Progenitor cell of endocrine pancreas (in vitro differentiated cells): ENCODE results near the gene LAMA3. TPM values are rescaled to one million over a fixed set of nuclear protein-coding genes. Genes with fewer than 3 reads are reported as not detected.

Source experiments
- DNase-seq: peaks from one replicate; pipeline ENCODE4 v3.0.0; 2021; ENCODE audit warnings: low spot score; ENCODE audit not compliant: unreplicated experiment
- H3K27ac Mint-ChIP-seq: 2 replicates; pipeline ENCODE4 v1.8.0; 2021; ENCODE audit warnings: mild to moderate bottlenecking, moderate library complexity, mixed read lengths
- H3K27me3 Mint-ChIP-seq: 2 replicates; pipeline ENCODE4 v1.8.0; 2021; ENCODE audit warnings: mixed read lengths
- H3K36me3 Mint-ChIP-seq: 2 replicates; pipeline ENCODE4 v1.8.0; 2022; ENCODE audit warnings: mixed read lengths; ENCODE audit not compliant: insufficient read depth
- H3K4me1 Mint-ChIP-seq: 2 replicates; pipeline ENCODE4 v1.8.0; 2021; ENCODE audit warnings: low read depth, mixed read lengths
- H3K4me3 Mint-ChIP-seq: 2 replicates; pipeline ENCODE4 v1.8.0; 2021; ENCODE audit warnings: low read depth, mild to moderate bottlenecking, moderate library complexity, mixed read lengths
- H3K9me3 Mint-ChIP-seq: 2 replicates; pipeline ENCODE4 v1.8.0; 2021; ENCODE audit warnings: low read depth, mixed read lengths
- total RNA-seq: library from RNA; stranded (reverse); gene quantifications from 2 replicates; pipeline ENCODE4 v1.2.1, GENCODE V29; 2021
- TF ChIP-seq, protein P1 (sequence below): fragments of 200-600 bp; sonication (generic); IDR thresholded peaks from one replicate; pipeline ENCODE4 v1.5.0; 2021; ENCODE audit warnings: antibody characterized with exemption, mild to moderate bottlenecking; ENCODE audit not compliant: unreplicated experiment

LAMA3 gene
- total RNA-seq, 1 donor from 2014 or later = 0.84 TPM

DNA sequence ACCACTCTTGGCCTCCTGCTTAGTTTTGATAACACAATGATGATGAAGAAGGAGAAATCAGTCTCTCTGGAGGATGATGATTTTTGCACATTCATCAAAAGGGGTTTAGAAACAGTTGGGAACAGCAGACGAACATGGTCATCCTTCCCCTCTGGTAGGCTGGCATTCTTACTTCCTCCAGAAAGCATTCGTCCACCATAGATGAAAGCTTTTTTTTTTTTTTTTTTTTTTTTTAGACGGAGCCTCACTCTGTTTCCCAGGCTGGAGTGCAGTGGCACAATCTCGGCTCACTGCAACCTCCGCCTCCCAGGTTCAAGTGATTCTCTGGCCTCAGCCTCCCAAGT is 281.8 kb downstream of the LAMA3 start:
- Mint-ChIP-seq H3K9me3 (peaks cover 10% of the 10 kb centered on the region), H3K36me3 (no peaks in the 10 kb centered on the region), H3K27ac (no peak overlapping the region), H3K4me1 (peaks cover 12% of the 10 kb centered on the region), H3K27me3 (peaks cover 6% of the 10 kb centered on the region), H3K4me3 (no peak overlapping the region)
- no peak for DNase-seq
- TF ChIP-seq, protein P1, sequence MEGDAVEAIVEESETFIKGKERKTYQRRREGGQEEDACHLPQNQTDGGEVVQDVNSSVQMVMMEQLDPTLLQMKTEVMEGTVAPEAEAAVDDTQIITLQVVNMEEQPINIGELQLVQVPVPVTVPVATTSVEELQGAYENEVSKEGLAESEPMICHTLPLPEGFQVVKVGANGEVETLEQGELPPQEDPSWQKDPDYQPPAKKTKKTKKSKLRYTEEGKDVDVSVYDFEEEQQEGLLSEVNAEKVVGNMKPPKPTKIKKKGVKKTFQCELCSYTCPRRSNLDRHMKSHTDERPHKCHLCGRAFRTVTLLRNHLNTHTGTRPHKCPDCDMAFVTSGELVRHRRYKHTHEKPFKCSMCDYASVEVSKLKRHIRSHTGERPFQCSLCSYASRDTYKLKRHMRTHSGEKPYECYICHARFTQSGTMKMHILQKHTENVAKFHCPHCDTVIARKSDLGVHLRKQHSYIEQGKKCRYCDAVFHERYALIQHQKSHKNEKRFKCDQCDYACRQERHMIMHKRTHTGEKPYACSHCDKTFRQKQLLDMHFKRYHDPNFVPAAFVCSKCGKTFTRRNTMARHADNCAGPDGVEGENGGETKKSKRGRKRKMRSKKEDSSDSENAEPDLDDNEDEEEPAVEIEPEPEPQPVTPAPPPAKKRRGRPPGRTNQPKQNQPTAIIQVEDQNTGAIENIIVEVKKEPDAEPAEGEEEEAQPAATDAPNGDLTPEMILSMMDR = no peak

DNA sequence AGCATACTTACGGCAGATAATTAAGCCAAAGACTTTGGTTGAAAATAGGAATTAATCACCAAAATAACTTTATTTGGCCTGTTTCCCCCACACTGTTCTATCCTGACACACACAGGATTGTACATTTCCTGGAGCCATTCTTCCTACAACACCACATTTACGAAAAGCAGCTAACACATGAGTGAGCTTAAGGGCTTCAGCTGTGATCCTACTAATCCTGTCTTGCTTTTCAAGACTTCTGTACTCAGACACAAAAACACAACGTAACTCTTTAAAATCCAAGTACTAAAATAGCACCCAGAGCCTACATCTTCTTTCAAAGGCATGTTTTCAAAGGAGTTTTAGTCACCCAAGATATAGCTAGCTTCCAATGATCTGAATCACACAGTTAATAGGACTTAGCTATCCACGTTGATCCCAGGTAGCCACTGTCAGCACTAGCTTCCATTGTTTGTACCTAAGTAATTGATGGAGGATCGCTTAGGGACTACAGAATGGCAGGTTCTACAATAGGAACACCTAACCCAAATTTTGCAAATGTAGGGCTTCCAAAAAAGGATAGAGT is 282.5 kb downstream of the LAMA3 start:
- TF ChIP-seq, protein P1 = no peak
- DNase-seq = no peak

DNA sequence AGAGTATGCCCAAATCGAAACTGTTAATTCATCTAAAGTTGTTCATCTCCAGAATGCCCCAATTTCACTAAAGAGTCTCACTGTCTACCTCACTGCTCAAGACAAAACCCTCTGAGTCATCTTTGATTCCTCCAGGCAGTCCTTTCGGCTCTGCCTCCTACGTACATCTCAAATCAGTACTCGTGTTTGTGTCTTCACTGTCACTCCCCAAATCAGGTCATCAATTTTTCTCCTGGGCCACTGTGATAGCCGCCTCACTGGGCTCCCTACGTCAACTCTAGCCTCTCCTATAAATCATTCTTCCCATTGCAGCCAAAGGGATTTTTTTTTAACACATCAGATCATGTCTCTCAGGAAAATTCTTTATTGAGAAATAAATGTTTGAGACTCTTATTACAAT is 283.2 kb downstream of the LAMA3 start:
- H3K9me3 Mint-ChIP-seq = peaks cover 19% of the 10 kb centered on the region
- DNase-seq = no peak
- H3K27ac Mint-ChIP-seq = no peak overlapping the region
- H3K36me3 Mint-ChIP-seq = no peaks in the 10 kb centered on the region
- TF ChIP-seq, protein P1 = no peak
- H3K27me3 Mint-ChIP-seq = peaks cover 9% of the 10 kb centered on the region
- no peak overlapping the region for H3K4me3 Mint-ChIP-seq
- H3K4me1 Mint-ChIP-seq = peaks cover 8% of the 10 kb centered on the region

More for the DNA sequence above, 282.5 kb downstream of the LAMA3 start:
- H3K27me3 Mint-ChIP-seq = peaks cover 6% of the 10 kb centered on the region
- no peaks in the 10 kb centered on the region for H3K36me3 Mint-ChIP-seq
- no peak overlapping the region for H3K27ac Mint-ChIP-seq
- H3K4me3 Mint-ChIP-seq = no peak overlapping the region
- peaks cover 15% of the 10 kb centered on the region for H3K9me3 Mint-ChIP-seq
- peaks cover 10% of the 10 kb centered on the region for H3K4me1 Mint-ChIP-seq

DNA sequence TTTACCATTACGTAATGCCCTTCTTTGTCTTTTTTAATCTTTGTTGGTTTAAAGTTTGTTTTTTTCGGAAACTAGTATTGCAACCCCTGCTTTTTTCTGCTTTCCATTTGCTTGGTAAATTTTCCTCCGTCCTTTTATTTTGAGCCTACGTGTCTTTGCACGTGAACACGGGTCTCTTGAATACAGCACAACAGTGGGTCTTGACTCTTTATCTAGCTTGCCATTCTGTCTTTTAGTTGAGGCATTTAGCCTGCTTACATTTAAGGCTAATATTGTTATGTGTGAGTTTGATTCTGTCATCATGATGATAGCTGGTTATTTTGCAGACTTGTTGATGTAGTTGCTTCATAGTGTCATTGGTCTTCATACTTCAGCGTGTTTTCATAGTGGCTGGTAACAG is 287.9 kb downstream of the LAMA3 start:
- Mint-ChIP-seq H3K36me3 (no peaks in the 10 kb centered on the region), H3K27me3 (peaks cover 17% of the 10 kb centered on the region), H3K4me3 (no peak overlapping the region), H3K9me3 (peaks cover 19% of the 10 kb centered on the region), H3K27ac (no peak overlapping the region), H3K4me1 (peaks cover 5% of the 10 kb centered on the region)
- TF ChIP-seq, protein P1 = no peak
- no peak for DNase-seq

DNA sequence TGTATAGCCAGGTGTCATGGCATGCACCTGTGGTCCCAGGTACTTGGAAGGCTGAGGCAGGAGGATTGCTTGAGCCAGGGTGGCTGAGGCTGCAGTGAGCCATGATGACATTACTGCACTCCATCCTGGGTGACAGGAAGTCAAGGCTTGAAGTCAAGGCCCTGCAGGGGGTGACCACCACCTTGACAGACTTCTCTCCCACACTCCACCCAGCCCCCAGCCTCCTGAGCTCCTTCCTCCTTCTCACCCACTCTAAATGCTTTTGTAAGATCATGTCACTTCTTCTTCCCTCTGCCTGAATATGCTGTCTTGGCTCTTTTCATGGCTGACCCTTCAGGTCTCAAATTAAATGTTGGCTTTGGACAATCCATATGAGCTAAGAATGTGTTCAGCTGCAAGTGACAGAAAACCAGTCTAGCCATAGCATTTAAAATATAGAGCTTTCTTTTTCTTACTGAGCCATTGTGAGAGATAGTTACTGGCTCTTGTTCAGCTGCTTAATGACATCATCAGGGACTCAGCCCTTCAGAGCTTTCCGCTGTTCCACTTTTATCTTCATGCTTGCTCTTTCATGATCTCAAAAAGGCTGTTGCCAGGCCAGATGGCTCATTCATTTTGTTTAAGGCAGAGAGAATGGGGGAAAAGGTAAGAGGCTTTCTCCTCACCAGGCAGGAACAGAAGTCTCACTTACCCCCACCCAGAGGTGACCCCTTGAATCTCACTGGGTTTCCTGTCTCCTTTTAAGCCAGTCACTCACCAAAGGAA is 288.6 kb downstream of the LAMA3 start:
- Mint-ChIP-seq H3K36me3 (no peaks in the 10 kb centered on the region), H3K27me3 (peaks cover 18% of the 10 kb centered on the region), H3K27ac (no peak overlapping the region), H3K9me3 (peaks cover 19% of the 10 kb centered on the region), H3K4me3 (no peak overlapping the region), H3K4me1 (peaks cover 12% of the 10 kb centered on the region)
- no peak for DNase-seq
- TF ChIP-seq, protein P1 = no peak
